Heart left ventricle (tissue), 13 donors: ENCODE data around the gene CRYBB1.

Experiments
- CTCF ChIP-seq, 12 donors: fragments of 200-600 bp; sonication (generic) in 4 of 12; IDR thresholded peaks; one replicate each; pipeline versions ENCODE4 v1.5.0 to v1.8.0; 2018 to 2022; ENCODE audit warnings: antibody characterized with exemption in 12 of 12, mild to moderate bottlenecking in 5 of 12
- POLR2A ChIP-seq, 2 donors: fragments of 450-650 bp; IDR thresholded peaks; one replicate each; pipeline ENCODE4 v1.6.1; 2017; ENCODE audit warnings: antibody characterized with exemption in 2 of 2, mild to moderate bottlenecking in 2 of 2, moderate library complexity in 2 of 2
- donor health status: ischemic (EF 13 %, LVEDD 7.1; RV severe dilation, severe dysfunction).
- donor health status: DM: no; HTN: yes; CAD: no.
- donor health status: DM: no; HTN: no; CAD: no.
- donor health status: ischemic (EF 25% LVEDD 6.9; RV normal size, moderate dysfunction).
- donor health status: ischemic (EF 25% LVEDD 5.7; RV mildly dilated, moderate dysfunction).
- donor health status: ischemic (EF 35%, LVEDD 5.7; RV mildly dilated, moderate dysfunction).
- donor health status: nonischemic (EF 11% LVEDD 7.7; RV severe dilation, severe dysfunction).
- donor health status: DM: yes; HTN: yes; CAD: no.
- donor health status: PGD.
- donor health status: ischemic (EF 29% LVEDD 5.4; RV normal size, mild dysfunction).
- donor health status: nonischemic (EF 23%, LVEDD 6.1; RV moderate dilation, normal function).

GRCh38 chr22:26559961-26560575, 57.8 kb downstream of the CRYBB1 start:
- TF ChIP-seq CTCF (IDR thresholded peaks at IDR 0.05) = no peak
- TF ChIP-seq POLR2A (IDR thresholded peaks at IDR 0.05) = no peak
